GM19035 (cell line): ENCODE data around the gene AOC2.
"Not testable (repeated sequence)": the region's sequence is repeated elsewhere in the genome, so short reads cannot be mapped to it uniquely, and the experiment has no call there.

ENCODE experiments used
- ATAC-seq: cut with Tn5 transposase; IDR thresholded peaks from one replicate; pipeline ENCODE4 v1.9.1; 2021; ENCODE audit not compliant: unreplicated experiment

The AOC2 gene

DNA sequence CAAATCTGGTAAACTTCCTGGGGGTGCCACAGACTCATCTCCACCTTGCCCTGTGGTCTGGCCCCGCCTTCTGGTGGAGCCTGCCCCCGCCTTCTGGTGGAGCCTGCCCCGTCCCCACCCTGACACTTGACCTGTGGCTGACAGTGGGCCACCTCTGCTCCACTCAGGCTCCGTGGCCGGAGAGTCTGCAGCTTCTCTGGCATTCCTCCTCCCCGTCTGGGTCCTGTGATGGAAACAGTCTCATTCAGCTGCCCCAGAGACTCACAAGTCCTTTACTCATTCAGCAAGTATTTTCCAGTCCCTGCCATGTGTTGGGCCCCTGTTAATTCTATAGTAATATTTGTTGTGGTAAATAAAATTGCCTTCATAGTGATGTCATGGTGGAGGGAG, 35.2 kb downstream of the AOC2 start:
- no peak for ATAC-seq

DNA sequence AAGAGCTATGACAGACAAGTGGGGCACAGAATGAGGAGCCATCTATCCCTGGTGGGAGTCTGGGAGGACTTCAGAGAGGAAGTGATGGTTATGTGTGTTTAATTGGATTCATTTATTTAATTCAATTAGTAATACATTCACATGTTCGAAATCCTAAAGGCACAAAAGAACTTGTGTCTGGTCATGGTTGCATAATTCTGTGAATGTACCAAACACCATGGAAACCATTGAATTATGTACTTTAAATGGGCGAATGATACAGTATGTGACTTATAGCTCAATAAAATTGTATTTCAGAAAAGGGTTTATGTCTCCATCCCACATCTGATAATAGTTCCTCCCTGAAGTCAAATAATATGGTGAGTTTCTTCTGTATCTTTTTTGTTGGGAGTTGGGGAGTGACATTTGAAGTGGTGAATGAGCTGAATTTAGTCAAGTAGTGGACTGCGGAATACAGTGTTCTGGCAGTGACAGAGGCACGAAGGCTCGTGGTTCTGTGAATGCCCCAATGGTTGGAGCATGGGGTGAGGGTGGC, 36.5 kb downstream of the AOC2 start:
- no peak for ATAC-seq

- not testable (repeated sequence) for ATAC-seq
These were observed 37.3 kb downstream of the AOC2 start for GRCh38 chr17:42881706-42882105.

GRCh38 chr17:42882166-42882565, 37.8 kb downstream of the AOC2 start:
- ATAC-seq: no peak

GRCh38 chr17:42883802-42884558, 39.6 kb downstream of the AOC2 start:
- no peak for ATAC-seq

DNA sequence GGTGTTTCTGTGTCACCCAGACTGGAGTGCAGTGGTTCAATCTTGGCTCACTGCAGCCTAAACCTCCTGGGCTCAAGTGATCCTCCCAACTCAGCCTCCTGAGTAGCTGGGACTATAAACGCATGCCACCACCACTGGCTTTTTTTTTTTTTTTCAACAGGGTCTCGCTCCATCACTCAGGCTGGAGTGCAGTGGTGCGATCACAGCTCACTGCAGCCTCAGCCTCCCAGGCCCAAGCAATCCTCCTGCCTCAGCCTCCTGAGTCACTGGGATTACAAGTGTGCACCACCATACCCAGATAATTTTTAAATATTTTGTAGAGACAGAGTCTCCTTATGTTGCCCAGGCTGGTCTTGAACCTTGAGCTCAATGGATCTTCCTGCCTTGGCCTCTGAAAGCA, 41.4 kb downstream of the AOC2 start:
- ATAC-seq: not testable (repeated sequence)

DNA sequence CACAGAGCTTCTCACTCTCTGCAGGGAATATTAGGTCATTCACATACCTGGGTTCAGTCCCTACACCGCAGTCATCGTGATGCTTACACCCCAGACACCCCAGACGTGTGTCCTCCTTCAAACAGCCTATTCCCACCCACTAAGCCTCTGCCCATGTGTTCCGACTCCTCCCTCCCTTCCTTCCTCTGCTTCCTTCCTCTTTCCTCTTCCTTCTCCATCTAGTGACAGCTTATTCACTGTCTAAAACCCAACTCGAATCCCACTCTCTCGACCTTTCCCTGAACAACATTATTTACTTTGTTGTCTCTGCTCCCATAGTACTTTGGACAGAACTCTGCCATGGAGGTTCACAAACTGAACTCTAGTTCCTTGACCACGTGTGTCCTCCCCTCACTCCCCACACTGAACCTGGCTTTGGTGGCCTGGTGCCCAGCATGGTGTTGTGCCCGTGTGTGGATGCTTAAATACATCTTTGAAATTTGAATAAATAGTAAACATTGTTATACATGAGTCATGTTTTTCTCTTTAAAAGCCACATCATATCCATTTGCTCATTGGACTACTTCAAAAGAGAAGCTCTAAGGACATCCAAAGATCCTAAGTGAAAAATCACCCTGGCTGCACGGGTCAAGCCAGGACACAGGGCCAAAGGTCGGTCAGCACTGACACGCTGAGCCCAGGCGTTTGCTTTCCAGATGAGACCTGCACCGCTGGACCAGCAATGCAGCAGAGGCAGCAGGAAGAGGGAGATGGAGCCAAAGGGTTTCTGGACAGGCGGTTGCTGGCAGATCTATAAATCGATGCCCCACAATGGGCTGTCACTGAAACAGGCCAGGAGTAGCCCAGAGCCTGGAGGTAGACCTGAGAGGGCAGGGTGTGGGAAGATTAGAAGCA, 42.1 kb downstream of the AOC2 start:
- ATAC-seq: no peak

GRCh38 chr17:42889809-42890208, 45.4 kb downstream of the AOC2 start:
- no peak for ATAC-seq

- ATAC-seq: no peak
These were observed 47.3 kb downstream of the AOC2 start for GRCh38 chr17:42891539-42892152.

DNA sequence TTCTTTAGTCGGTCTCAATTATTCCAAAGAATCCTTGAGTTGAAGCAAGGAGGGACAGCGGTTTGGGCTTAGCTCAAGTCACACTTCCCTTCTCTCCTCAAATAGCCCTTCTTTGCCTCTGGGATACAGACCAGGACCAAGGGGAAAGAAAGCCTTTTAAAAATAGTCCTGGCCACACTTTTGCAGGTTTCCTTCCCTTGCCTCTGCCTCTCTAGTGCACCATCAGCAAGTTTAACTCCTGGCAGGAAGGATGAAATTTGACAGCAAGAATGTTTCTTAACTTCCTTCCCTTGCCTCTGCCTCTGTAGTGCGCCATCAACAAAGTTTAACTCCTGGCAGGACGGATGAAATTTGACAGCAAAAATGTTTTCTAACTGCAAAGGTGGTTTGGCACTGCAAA, 49.0 kb downstream of the AOC2 start:
- ATAC-seq: no peak

- ATAC-seq: no peak
These were observed 50.2 kb downstream of the AOC2 start for GRCh38 chr17:42894283-42895184.

- ATAC-seq: no peak
These were observed 50.8 kb downstream of the AOC2 start for GRCh38 chr17:42895185-42895555.

- ATAC-seq: no peak
These were observed 53.9 kb downstream of the AOC2 start for GRCh38 chr17:42898147-42898811.

GRCh38 chr17:42899981-42900380, 55.6 kb downstream of the AOC2 start:
- not testable (repeated sequence) for ATAC-seq
